Glomerular visceral epithelial cell (primary cell): ENCODE measurements around the gene SAMD15.
A peak's percentile ranks its signal among the peaks of the same experiment; 100 is the strongest.
"Not testable (repeated sequence)": the region's sequence is repeated elsewhere in the genome, so short reads cannot be mapped to it uniquely, and the experiment has no call there.

Experiments used
- DNase-seq: peaks from one replicate; pipeline ENCODE4 v3.0.0-alpha.2; 2016; ENCODE audit errors: extremely low spot score

Gene SAMD15

DNA sequence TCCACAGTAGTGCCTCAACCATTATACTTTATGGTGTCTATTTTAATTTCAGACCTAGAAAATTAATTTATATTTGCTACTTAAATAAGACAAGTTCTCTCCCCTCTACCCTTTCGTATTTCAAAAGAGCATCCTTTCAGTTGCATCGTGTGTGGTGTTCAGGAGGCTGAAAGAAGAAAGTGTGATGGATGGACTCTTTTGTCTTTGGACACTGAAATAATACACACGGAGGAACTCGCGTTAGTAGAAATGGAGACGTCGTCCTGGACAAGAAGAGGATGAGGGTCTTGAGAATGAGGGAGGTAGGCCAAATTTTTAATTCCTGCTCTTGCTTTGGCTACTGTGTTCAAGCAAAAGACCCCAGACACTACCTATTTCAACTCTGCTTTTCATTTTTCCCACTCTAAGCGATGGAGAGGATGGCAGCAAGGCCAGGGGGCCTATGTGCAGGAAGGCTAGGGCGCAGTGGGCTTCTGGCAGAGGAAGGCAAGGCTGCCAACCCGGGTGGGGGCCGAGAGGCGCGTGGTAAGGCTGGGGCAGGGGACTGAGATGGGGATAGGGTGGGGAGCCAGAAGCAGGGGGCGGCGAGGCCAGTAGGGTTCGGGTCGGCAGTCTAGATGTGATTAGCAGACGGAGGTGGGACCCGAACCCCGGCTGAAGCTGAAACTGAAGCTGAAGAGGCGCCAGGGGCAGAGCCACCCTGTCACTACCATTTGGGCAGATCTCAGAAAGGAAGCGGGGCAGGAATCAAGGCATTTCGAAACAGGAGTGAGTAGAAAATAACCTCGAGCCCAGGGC lies 1.0 kb upstream of the SAMD15 start:
- DNase-seq = peak; percentile 16

GRCh38 chr14:77377502-77377844 lies 294 bp downstream of the SAMD15 start:
- no peak for DNase-seq

DNA sequence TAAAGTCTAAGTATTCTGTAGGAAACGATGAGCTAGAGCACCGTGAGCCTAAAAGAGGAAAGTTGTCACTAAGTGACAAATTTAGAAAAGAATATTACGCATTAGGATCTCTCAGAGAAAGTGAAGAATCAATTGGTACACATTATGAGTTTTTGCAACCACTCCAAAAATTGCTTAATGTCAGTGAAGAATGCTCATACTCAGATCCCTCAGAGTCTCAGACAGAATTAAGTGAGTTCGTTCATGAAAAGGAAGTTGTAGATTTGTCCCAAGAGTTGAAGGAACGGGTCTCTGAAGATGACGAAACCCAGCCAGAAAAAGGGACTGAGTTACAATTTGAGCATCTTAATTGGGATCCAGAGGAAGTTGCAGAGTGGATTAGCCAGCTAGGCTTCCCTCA lies 1.5 kb downstream of the SAMD15 start:
- DNase-seq = no peak

DNA sequence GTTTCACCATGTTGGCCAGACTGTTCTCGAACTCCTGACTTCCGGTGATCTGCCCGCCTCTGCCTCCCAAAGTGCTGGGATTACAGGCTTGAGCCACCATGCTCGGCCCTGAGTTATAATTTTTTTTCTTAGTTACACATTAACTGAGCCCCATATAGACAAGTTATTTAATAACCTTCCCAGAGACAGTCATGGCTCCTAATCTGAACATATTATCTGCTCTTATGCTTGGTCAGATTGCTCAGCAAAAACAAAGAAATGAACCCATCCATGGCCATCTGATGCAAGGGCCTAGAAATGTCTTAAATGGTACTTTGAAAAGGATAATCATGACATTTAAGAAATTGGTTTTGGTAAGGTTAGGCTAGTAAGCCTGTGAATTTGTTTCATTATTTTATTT lies 13.0 kb downstream of the SAMD15 start:
- peak; percentile 4 for DNase-seq

- no peak for DNase-seq
Observed at GRCh38 chr14:77400216-77400615, 23.0 kb downstream of the SAMD15 start.

DNA sequence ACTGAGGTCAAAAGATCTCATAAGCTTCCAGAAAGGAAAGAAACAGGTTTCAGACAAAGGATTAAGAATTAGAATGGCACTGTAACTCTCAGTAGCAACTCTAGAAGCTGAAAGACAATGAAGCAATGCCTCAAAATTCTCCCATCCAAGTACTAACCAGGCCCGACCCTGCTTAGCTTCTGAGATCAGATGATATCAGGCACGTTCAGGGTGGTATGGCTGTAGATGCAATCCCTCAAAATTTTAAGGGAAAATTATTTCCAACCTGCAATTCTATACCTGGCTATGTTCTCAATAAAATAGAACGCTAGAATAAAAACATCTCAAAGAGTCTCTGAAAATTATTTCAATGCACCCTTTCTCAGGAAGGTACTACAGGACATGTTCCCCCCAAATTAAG lies 26.6 kb downstream of the SAMD15 start:
- DNase-seq = no peak

DNA sequence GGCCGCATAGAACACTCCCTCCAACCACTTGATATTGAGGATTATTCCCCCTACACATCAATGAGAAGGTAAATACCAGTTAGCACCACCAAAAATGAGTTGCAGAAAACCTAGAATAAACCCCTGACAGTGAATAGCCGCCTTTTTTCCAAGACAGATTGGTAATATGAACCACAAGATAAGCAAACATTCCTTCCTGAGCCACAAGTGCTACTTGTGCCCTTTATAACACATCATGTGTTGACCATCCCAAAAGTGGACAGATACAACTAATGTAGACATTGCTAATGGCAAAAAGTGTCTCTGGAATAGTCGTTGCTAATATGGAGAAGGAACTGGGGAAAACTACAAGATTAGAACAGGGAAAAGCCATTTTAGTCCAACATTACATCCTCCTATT lies 28.9 kb downstream of the SAMD15 start:
- no peak for DNase-seq

- no peak for DNase-seq
Observed at GRCh38 chr14:77406718-77407117, 29.5 kb downstream of the SAMD15 start.

DNA sequence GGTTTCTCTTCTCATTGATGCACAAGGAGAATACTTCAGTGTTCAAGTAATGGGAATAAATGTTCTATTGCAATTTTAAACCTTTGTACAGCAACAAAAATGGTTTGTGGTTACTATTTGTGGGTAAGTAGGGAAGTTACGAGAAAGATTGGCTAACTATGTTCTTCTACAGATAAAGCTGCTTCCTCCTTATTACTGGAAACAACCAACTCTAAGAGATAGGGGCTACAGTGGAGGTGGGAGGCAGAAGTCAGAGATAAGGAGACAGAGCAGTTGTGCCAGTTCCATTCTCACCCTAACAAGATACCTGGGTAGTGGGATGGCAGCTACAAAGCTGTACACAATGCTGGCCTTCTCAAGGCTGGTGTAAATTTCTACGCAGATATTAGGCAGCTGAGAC lies 30.0 kb downstream of the SAMD15 start:
- no peak for DNase-seq

- DNase-seq = peak; percentile 4
Observed at GRCh38 chr14:77409131-77409533, 32.0 kb downstream of the SAMD15 start.

DNA sequence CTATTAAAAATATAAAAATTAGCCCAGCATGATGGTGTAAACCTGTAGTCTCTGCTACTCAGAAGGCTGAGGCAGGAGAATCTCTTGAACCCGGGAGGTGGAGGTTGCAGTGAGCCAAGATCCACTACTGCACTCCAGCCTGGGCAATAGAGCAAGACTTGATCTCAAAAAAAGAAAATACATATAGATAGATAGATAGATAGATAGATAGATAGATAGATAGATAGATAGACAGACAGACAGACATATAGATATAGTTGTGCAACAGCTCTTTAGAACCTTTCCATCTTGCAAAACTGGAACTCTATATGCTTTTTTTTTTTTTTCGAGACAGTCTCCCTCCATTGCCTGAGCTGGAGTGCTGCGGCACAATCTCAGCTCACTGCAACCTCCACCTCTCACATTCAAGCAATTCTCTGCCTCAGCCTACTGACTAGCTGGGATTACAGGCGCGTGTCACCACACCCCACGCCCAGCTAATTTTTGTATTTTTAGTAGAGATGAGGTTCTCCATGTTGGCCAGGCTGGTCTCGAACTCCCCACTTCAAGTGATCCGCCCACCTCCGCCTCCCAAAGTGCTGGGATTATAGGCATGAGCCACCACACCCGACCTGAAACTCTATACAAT lies 38.3 kb downstream of the SAMD15 start:
- not testable (repeated sequence) for DNase-seq

- not testable (repeated sequence) for DNase-seq
Observed at GRCh38 chr14:77416098-77416497, 38.9 kb downstream of the SAMD15 start.

DNA sequence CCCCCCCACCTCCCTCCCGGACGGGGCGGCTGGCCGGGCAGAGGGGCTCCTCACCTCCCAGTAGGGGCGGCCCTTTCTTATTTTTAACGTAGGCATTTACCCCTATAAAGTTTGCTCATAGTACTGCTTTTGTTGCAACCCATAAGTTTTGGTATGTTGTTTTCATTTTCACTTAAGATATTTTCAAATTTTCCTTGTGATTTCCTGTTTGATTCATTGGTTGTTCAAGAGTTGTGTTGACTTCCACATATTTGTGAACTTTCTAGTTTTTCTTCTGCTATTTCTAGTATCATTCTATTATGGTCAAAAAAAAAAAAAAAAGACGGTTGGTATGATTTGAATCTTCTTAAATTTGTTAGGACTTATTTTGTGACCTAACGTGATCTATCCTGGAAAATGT lies 39.7 kb downstream of the SAMD15 start:
- no peak for DNase-seq

- no peak for DNase-seq
Observed at GRCh38 chr14:77421201-77421600, 44.0 kb downstream of the SAMD15 start.

- no peak for DNase-seq
Observed at GRCh38 chr14:77423423-77423822, 46.2 kb downstream of the SAMD15 start, which contains the start of gene NOXRED1. NOXRED1 (minus strand) TSS chr14:77423523; CDS start chr14:77422889, 634 bp downstream.

- DNase-seq = no peak
Observed at GRCh38 chr14:77424862-77425261, 47.7 kb downstream of the SAMD15 start.

- no peak for DNase-seq
Observed at GRCh38 chr14:77426396-77426795, 49.2 kb downstream of the SAMD15 start.

GRCh38 chr14:77436042-77436441 lies 58.9 kb downstream of the SAMD15 start:
- DNase-seq = no peak

- DNase-seq = no peak
Observed at GRCh38 chr14:77438596-77438995, 61.4 kb downstream of the SAMD15 start.

DNA sequence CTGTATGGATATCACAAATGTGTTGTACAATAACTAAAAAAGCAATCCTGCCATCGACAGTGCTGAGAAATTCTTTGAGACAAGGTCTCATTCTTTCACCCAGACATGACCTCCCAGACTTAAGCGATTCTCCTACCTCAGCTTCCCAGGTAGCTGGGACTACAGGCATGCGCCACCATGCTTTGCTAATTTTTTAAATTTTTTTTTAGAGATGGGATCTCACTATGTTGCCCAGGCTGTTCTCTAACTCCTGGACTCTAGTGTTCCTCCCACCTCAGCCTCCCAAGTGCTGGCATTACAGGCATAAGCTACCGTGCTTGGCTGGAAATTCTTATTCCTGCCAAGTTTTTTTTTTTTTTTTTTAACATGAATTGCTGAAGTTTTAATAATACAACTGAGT lies 62.7 kb downstream of the SAMD15 start:
- DNase-seq = no peak
